ENCODE results near the gene PRMT9.

DNA sequence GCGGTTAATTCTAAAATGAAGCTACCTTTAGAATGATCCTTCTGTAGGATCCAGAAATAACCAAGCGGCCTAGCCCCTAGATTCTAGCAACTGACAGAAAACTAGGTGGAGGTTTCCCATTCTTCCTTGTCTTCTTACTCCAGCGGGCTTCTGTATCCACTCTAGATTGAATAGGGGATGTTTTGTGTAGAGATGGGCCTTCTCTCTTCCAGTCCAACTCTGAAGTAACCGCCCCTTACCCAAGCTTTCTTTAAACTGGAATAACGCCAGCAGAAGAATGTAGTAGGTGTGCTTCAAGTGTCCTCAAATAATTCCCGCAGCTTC lies 67.2 kb downstream of the PRMT9 start:
- TF ChIP-seq, protein P1, sequence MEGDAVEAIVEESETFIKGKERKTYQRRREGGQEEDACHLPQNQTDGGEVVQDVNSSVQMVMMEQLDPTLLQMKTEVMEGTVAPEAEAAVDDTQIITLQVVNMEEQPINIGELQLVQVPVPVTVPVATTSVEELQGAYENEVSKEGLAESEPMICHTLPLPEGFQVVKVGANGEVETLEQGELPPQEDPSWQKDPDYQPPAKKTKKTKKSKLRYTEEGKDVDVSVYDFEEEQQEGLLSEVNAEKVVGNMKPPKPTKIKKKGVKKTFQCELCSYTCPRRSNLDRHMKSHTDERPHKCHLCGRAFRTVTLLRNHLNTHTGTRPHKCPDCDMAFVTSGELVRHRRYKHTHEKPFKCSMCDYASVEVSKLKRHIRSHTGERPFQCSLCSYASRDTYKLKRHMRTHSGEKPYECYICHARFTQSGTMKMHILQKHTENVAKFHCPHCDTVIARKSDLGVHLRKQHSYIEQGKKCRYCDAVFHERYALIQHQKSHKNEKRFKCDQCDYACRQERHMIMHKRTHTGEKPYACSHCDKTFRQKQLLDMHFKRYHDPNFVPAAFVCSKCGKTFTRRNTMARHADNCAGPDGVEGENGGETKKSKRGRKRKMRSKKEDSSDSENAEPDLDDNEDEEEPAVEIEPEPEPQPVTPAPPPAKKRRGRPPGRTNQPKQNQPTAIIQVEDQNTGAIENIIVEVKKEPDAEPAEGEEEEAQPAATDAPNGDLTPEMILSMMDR (IDR thresholded peaks at IDR 0.05): no peak
- TF ChIP-seq POLR2A (IDR thresholded peaks at IDR 0.05) (no peak), POLR2AphosphoS5 (IDR thresholded peaks at IDR 0.05) (no peak), EP300 (IDR thresholded peaks at IDR 0.05) (no peak)
